Endothelial cell of umbilical vein (primary cell): ENCODE data around the gene SLC6A1.

Experiments used
- EZH2 ChIP-seq: IDR thresholded peaks from 2 replicates; pipeline ENCODE4 v1.6.1; 2012; ENCODE audit warnings: borderline replicate concordance, low read depth, mild to moderate bottlenecking, moderate library complexity, low read length, inconsistent platforms; ENCODE audit not compliant: severe bottlenecking
- FOS ChIP-seq: IDR thresholded peaks from 2 replicates; pipeline ENCODE4 v1.6.1; 2011; ENCODE audit warnings: mild to moderate bottlenecking, low read length, moderate library complexity, borderline replicate concordance; ENCODE audit not compliant: insufficient read depth
- GATA2 ChIP-seq: IDR thresholded peaks from 2 replicates; pipeline ENCODE4 v1.7.0; 2011; ENCODE audit warnings: low read depth, mild to moderate bottlenecking, moderate library complexity, mixed read lengths, low read length; ENCODE audit not compliant: insufficient read length, insufficient read depth
- JUN ChIP-seq: IDR thresholded peaks from 2 replicates; pipeline ENCODE4 v1.6.1; 2011; ENCODE audit warnings: borderline replicate concordance, low read depth; ENCODE audit not compliant: insufficient read length, insufficient read depth
- MYC ChIP-seq: IDR thresholded peaks from one replicate; pipeline ENCODE4 v1.6.1; 2011; ENCODE audit warnings: mild to moderate bottlenecking, low read depth, low read length
- POLR2A ChIP-seq: IDR thresholded peaks from 2 replicates; pipeline ENCODE4 v1.6.1; 2012; ENCODE audit warnings: low read depth, mild to moderate bottlenecking, control low read depth, low read length
- POLR2AphosphoS5 ChIP-seq: IDR thresholded peaks from 2 replicates; pipeline ENCODE4 v1.6.1; 2012; ENCODE audit warnings: low read depth, mild to moderate bottlenecking, control low read depth, low read length, moderate library complexity; ENCODE audit not compliant: insufficient read depth
- TF ChIP-seq, protein P1 (sequence below), 2 donors: IDR thresholded peaks; 1 replicate in 1 of 2; 2 replicates in 1 of 2; pipeline ENCODE4 v1.5.1; 2011; ENCODE audit warnings: low read length in 2 of 2, mild to moderate bottlenecking in 2 of 2, moderate library complexity in 2 of 2, control low read depth in 1 of 2, inconsistent platforms in 1 of 2, low read depth in 1 of 2; ENCODE audit not compliant: insufficient read depth in 1 of 2; ENCODE audit errors: extremely low read depth in 1 of 2
- TF ChIP-seq, protein P2 (sequence below): IDR thresholded peaks from 2 replicates; pipeline ENCODE4 v1.6.1; 2011; ENCODE audit not compliant: insufficient read depth, insufficient read length

DNA sequence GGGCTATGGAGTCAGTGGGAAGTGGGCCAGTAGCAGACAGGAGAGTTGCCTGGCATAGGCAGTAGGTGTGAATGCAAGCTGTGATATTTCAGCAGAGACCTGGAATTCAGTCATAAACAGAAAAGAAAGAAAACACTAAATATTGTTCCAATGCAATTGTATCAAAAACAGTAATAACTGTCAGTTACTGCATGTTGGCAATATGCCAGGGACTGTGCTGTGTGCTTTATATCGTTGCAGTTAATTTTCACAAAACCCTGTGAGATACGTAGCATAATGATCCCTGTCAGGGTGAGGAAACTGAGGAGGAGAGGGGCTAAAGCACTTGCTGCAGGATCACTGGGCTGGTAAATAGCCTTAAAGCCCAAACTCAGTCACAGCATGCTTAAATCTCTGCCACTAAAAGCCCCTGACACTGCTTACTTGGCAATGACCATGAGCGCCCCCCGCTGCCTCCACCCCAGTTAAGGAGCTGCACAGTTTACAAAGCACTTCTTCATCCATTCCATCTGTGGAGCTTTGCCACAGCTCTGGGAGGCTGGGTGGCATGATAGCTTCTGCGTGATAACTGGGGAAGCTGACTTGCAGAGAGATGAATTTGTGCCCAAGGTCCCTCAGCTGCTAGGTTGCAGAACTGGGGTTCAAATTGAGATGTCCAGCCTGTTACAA lies 3.9 kb downstream of the SLC6A1 start:
- TF ChIP-seq, protein P1, sequence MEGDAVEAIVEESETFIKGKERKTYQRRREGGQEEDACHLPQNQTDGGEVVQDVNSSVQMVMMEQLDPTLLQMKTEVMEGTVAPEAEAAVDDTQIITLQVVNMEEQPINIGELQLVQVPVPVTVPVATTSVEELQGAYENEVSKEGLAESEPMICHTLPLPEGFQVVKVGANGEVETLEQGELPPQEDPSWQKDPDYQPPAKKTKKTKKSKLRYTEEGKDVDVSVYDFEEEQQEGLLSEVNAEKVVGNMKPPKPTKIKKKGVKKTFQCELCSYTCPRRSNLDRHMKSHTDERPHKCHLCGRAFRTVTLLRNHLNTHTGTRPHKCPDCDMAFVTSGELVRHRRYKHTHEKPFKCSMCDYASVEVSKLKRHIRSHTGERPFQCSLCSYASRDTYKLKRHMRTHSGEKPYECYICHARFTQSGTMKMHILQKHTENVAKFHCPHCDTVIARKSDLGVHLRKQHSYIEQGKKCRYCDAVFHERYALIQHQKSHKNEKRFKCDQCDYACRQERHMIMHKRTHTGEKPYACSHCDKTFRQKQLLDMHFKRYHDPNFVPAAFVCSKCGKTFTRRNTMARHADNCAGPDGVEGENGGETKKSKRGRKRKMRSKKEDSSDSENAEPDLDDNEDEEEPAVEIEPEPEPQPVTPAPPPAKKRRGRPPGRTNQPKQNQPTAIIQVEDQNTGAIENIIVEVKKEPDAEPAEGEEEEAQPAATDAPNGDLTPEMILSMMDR (IDR thresholded peaks at IDR 0.05; ENCODE audit: extremely low read depth in 1 of 2, insufficient read depth in 1 of 2, low read depth in 1 of 2, low read length in 2 of 2): no peak
- TF ChIP-seq POLR2AphosphoS5: no peak
- no peak for TF ChIP-seq EZH2
- no peak for TF ChIP-seq POLR2A
- no peak for TF ChIP-seq FOS
- TF ChIP-seq, protein P2, sequence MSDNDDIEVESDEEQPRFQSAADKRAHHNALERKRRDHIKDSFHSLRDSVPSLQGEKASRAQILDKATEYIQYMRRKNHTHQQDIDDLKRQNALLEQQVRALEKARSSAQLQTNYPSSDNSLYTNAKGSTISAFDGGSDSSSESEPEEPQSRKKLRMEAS: no peak
- TF ChIP-seq MYC: no peak
- no peak for TF ChIP-seq JUN
- TF ChIP-seq GATA2: no peak
